Activated naive CD4-positive, alpha-beta T cell treated with anti-CD3 and anti-CD28 coated beads, Interleukin-2, amount 50 U/mL, for 72 hours (primary cell): ENCODE data around the gene THOC1. TPM values are rescaled to one million over a fixed set of nuclear protein-coding genes. Genes with fewer than 3 reads are reported as not detected.

Experiments
- ATAC-seq, 2 donors: fragments of 150-1000 bp; cut with Tn5 transposase; 2 replicates each; pipeline ENCODE4 v1.10.0; 2021; ENCODE audit warnings: mild to moderate bottlenecking in 2 of 2, moderate library complexity in 2 of 2
- DNase-seq, 2 donors: peaks; one replicate each; pipeline ENCODE4 v3.0.0; 2021 to 2022; ENCODE audit warnings: low spot score in 2 of 2
- H3K27ac Mint-ChIP-seq, 2 donors: one replicate each; pipeline ENCODE4 v1.8.0; 2022; ENCODE audit warnings: mild to moderate bottlenecking in 2 of 2, mixed read lengths in 2 of 2
- H3K36me3 Mint-ChIP-seq, 2 donors: one replicate each; pipeline ENCODE4 v1.8.0; 2022; ENCODE audit warnings: mixed read lengths in 2 of 2
- H3K9me3 Mint-ChIP-seq, 2 donors: one replicate each; pipeline ENCODE4 v1.8.0; 2022; ENCODE audit warnings: mixed read lengths in 2 of 2
- total RNA-seq, 2 donors: library from RNA; stranded (reverse); gene quantifications; one replicate each; pipeline ENCODE4 v1.2.3, GENCODE V29; 2022

The THOC1 gene
- total RNA-seq, 2 donors from 2014 or later = 84.6 to 107 TPM

- Mint-ChIP-seq H3K9me3 (no peaks in the 10 kb centered on the region), H3K36me3 (peaks cover 15 to 31% of the 10 kb centered on the region in 2 donors), H3K27ac (no peak overlapping the region)
- DNase-seq (no peak), ATAC-seq (no peak)
These were observed 22.5 kb downstream of the THOC1 start for GRCh38 chr18:245282-245847.

GRCh38 chr18:240175-240574, 27.7 kb downstream of the THOC1 start:
- ATAC-seq = no peak

DNA sequence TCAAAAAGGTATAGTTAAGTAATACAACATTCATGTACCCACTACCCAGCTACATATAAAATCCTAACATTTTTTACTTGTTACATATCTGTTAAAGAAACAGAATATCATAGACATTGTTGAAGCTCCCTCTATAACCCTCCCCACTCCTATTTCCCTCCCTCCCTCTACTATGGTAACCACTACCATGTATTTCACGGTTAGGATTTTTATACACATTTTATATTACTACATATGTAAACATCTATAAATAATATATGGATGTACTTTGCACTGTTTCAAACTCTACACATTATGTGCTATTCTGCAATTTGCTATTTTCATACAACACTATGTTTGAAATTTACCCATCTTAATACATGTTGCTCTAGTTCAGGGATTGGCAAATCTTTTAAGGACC, 36.3 kb downstream of the THOC1 start:
- peaks cover 5 to 13% of the 10 kb centered on the region in 2 donors for H3K36me3 Mint-ChIP-seq
- ATAC-seq = no peak
- no peak for DNase-seq
- no peak overlapping the region for H3K27ac Mint-ChIP-seq
- no peaks in the 10 kb centered on the region for H3K9me3 Mint-ChIP-seq

More at GRCh38 chr18:240175-240574, 27.7 kb downstream of the THOC1 start:
- no peak for DNase-seq
- H3K9me3 Mint-ChIP-seq = no peaks in the 10 kb centered on the region
- H3K36me3 Mint-ChIP-seq = peaks cover 10 to 21% of the 10 kb centered on the region in 2 donors
- peak overlapping the region in 1 of 2 donors; percentile 9 for H3K27ac Mint-ChIP-seq

DNA sequence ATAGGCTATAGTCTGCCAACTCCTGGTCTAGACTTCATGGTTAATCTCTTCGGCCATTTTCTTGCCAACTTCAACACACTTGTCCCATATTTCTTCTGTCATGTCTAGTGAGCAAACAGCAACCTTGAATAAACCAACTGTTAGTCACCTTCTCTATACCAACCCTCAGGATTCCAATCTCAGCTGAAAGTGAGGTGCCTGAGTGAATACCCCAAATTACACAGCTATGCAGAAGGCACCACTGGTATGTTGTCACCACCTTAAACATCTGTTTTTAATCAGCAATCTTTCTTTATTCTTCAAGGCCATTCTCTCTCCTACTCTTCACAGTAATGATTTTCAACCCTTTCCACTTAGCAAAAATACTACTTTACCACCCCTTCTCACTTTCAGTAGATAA, 39.3 kb downstream of the THOC1 start:
- Mint-ChIP-seq H3K9me3 (no peaks in the 10 kb centered on the region), H3K27ac (no peak overlapping the region), H3K36me3 (peaks cover 5 to 6% of the 10 kb centered on the region in 2 donors)
- DNase-seq (no peak), ATAC-seq (no peak)

DNA sequence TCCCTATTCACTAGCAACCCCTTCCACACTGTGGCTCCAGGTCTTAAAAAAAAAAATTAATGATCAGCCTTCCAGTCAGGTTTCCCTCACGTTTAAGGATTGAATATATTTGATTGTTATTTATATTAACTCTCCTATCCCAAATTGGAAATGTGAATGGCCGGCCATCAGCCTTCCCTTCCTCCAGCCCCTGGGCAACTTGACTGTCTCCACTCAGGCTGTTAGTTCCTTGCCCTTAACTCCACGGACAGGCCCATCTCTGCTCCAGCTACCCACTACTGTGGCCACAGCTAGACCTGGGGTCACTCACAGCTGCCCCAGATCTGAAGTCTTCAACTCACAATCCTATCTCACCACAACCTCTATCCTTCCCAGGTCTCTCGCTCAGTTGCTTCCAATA, 39.9 kb downstream of the THOC1 start:
- Mint-ChIP-seq H3K36me3 (peaks cover 6 to 9% of the 10 kb centered on the region in 2 donors), H3K27ac (peak overlapping the region in 1 of 2 donors; percentile 88), H3K9me3 (no peaks in the 10 kb centered on the region)
- ATAC-seq (no peak), DNase-seq (no peak)

DNA sequence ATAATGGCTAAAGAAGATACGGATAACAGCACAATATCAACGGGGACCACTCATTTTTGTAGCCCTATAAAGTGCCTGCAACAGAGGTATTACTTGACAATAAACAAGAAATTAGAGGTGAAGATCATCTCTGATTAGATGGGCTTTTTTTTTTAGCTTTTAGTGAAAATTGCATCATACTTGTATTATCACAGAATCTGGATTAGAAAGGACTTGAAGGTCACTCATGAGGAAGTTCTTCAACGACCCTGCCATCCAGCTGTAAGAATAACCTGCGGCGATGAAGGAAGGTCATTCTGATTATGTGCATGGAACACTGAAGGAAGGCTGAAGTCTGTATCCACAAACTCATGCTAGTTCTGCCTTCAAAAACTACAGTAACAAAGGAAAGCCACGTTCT, 40.5 kb downstream of the THOC1 start:
- peaks cover 6 to 10% of the 10 kb centered on the region in 2 donors for H3K36me3 Mint-ChIP-seq
- ATAC-seq (no peak), DNase-seq (no peak)
- no peaks in the 10 kb centered on the region for H3K9me3 Mint-ChIP-seq
- H3K27ac Mint-ChIP-seq = no peak overlapping the region

- Mint-ChIP-seq H3K27ac (peak overlapping the region in 1 of 2 donors; percentile 15), H3K9me3 (no peaks in the 10 kb centered on the region), H3K36me3 (peaks cover 6 to 10% of the 10 kb centered on the region in 2 donors)
- DNase-seq (no peak), ATAC-seq (no peak)
These were observed 42.1 kb downstream of the THOC1 start for GRCh38 chr18:225745-226144.

GRCh38 chr18:220708-221107, 47.1 kb downstream of the THOC1 start:
- Mint-ChIP-seq H3K9me3 (no peaks in the 10 kb centered on the region), H3K36me3 (peaks cover 0 to 16% of the 10 kb centered on the region in 2 donors), H3K27ac (no peak overlapping the region)
- DNase-seq (no peak), ATAC-seq (no peak)

DNA sequence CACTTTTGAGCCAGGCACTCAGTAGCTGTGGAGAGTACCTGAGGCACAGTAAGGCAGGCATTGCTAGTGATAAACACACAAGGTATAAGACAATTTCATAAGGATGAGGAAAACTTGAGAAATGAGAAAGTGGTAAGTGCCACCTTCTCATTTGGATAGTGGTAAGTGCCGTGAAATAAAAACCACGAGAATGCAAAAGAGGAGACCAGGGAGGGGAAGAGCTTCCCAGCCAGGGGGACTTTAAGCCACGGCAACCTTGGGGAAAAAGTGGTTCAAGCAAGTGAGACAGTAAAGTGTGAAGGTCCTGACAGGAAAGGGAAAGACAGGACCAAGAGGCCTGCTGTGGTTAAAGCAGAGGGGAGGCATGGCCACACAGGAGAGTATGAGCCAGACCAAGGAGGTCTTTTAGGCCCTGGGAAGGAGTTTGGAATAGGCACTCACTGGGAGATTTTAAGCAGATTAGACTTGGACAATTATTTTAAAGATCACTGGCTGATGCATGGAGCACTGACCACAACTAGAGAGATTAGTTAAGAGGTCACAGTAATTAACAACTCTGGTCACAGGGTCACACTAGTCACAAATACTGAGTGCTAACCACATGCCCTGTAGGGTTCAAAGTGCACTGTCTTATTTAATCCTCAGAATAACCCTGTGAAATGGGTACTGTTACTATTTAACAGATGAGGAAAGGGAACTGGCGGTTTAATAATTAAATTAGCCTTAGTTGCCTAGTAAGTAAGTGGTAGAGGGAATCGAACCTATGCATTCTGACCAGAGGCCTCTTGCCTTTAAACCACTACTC, 50.1 kb downstream of the THOC1 start:
- ATAC-seq (peak in 1 of 2 donors; percentile 37), DNase-seq (no peak)
- peak overlapping the region; percentile 56 to 76 for H3K27ac Mint-ChIP-seq
- peaks cover 0 to 10% of the 10 kb centered on the region in 2 donors for H3K36me3 Mint-ChIP-seq
- H3K9me3 Mint-ChIP-seq = no peaks in the 10 kb centered on the region

DNA sequence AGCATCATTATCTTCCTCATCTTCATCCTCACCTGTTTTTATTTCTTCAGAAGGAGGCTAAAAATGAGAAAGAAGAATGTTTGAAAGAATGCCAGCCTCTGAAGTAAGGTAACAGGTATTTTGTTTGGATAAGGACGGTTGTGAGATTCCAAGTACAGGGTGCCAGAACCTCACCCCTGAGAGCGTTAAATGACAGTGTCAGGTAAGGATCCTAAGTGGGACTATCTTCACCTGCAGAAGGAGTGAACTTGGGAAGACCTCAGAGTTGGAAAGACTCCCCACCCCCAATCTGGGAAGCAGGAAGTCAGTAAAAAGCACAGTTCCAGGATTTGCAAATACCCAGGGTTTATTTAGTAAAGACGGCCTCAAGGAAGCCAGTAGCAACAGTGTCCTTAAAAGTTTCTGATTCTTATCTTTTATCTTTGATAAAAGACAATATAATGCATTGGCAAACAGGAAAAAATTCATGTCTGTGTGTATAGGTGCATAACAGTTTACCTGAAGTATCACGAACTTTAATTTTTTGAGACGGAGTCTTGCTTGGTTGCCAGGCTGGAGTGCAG, 52.3 kb downstream of the THOC1 start:
- Mint-ChIP-seq H3K9me3 (no peaks in the 10 kb centered on the region), H3K27ac (peak overlapping the region in 1 of 2 donors; percentile 7), H3K36me3 (peaks cover 17 to 18% of the 10 kb centered on the region in 2 donors)
- DNase-seq (no peak), ATAC-seq (no peak)

DNA sequence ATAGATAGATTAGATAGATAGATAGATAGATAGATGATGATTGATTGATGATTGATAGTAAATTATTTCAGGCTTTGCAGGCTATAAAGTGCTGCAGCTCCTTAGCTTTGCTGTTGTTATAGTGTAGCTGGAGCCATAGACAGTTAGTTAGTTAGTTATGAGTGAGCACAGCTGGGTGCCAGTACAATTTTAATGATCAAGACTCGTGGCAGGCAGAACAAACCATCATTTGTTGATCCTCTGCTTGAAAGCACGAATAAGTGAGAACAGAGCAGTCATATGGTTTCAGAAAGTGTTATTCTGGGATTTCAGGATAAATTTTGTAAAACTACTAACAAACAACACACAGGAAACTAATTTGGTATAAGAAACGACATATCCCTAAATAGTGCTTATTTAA, 53.9 kb downstream of the THOC1 start:
- DNase-seq (no peak), ATAC-seq (no peak)
- H3K36me3 Mint-ChIP-seq = peaks cover 18 to 26% of the 10 kb centered on the region in 2 donors
- no peak overlapping the region for H3K27ac Mint-ChIP-seq
- H3K9me3 Mint-ChIP-seq = no peaks in the 10 kb centered on the region

DNA sequence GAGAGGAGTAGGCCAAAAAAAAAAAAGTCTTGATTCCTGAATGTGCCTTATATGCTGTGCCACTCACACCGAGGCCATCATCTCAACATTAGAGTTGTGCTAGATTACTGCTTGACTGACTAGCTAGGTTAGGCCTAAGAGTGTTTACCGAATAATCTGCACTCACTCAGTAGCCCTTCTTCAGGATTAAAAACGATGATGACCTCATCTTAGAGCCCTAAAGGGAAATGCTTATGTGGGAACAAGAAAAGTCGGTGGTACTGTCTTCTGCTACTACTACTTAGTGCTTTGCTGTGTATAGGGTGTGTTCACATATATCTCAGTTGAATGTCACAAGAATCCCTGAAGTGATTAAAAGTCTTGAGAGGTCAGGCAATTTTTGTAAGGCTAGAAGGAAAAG, 54.3 kb downstream of the THOC1 start:
- Mint-ChIP-seq H3K9me3 (no peaks in the 10 kb centered on the region), H3K36me3 (peaks cover 18 to 26% of the 10 kb centered on the region in 2 donors), H3K27ac (no peak overlapping the region)
- no peak for ATAC-seq
- DNase-seq = no peak

- DNase-seq = no peak
- no peak overlapping the region for H3K27ac Mint-ChIP-seq
- H3K9me3 Mint-ChIP-seq = no peaks in the 10 kb centered on the region
- peaks cover 14 to 26% of the 10 kb centered on the region in 2 donors for H3K36me3 Mint-ChIP-seq
- ATAC-seq = no peak
These were observed 55.1 kb downstream of the THOC1 start for GRCh38 chr18:212780-213179.

- DNase-seq (no peak), ATAC-seq (no peak)
- H3K9me3 Mint-ChIP-seq = no peaks in the 10 kb centered on the region
- H3K36me3 Mint-ChIP-seq = peaks cover 8 to 34% of the 10 kb centered on the region in 2 donors
- H3K27ac Mint-ChIP-seq = no peak overlapping the region
These were observed 56.3 kb downstream of the THOC1 start for GRCh38 chr18:211582-211981.

DNA sequence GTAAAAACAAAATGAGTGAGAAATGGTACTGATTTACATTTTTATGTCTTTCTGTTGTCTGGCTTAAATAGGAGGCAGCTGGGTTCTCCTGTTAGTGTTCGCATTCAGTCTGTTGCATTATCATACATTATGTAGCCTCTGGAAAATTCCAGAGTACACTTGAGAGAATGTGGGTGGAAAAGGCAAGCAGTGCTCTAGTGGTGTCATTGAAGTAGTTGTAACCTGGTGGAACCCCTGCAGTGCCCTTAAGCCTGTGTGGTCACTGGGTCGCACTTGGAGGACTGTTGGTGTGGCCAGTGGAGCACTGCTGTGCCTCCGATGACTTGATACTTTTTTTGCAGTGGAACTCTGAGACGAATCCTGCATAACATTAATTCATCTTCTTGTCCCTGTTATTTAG, 57.1 kb downstream of the THOC1 start:
- Mint-ChIP-seq H3K36me3 (peaks cover 16 to 42% of the 10 kb centered on the region in 2 donors), H3K27ac (no peak overlapping the region), H3K9me3 (no peaks in the 10 kb centered on the region)
- no peak for ATAC-seq
- no peak for DNase-seq

- peaks cover 17 to 49% of the 10 kb centered on the region in 2 donors for H3K36me3 Mint-ChIP-seq
- ATAC-seq = no peak
- peak overlapping the region in 1 of 2 donors; percentile 24 for H3K27ac Mint-ChIP-seq
- no peak for DNase-seq
- no peaks in the 10 kb centered on the region for H3K9me3 Mint-ChIP-seq
These were observed 57.8 kb downstream of the THOC1 start for GRCh38 chr18:210075-210474.

GRCh38 chr18:199768-200167, 68.1 kb downstream of the THOC1 start:
- Mint-ChIP-seq H3K36me3 (peaks cover 6 to 14% of the 10 kb centered on the region in 2 donors), H3K27ac (no peak overlapping the region), H3K9me3 (no peaks in the 10 kb centered on the region)
- no peak for ATAC-seq
- DNase-seq = no peak
